Measurements from ENCODE around the gene ZNF460. TPM values are rescaled to one million over a fixed set of nuclear protein-coding genes. Genes with fewer than 3 reads are reported as not detected.

The ZNF460 gene
- total RNA-seq (10 to 100 TPM; 60.2 to 69.6 TPM), polyA plus RNA-seq (1 to 10 TPM; 4.4 to 4.8 TPM)

- H3K4me3 ChIP-seq (ENCODE audit: low read length in 2 of 2) = peak within 1 kb of the TSS; percentile 68 to 100
- peaks cover 38% of the 10 kb centered on the region for H3K4me1 ChIP-seq (ENCODE audit: insufficient read depth, low read length)
- no peaks in the 10 kb centered on the region for H3K9me3 ChIP-seq (ENCODE audit: control insufficient read depth in 1 of 2, low read length in 2 of 2)
- H3K27ac ChIP-seq (ENCODE audit: low read depth, low read length) = peak within 1 kb of the TSS; percentile 100
- H3K27me3 ChIP-seq (ENCODE audit: insufficient read depth, low read length) = no peaks in the 10 kb centered on the region
- DNase-seq = peak; percentile 95 to 97 (median 97)
- H3K36me3 Mint-ChIP-seq = peaks cover 14 to 42% of the 10 kb centered on the region in 2 donors
- H3K4me3 Mint-ChIP-seq = no peak within 1 kb of the TSS
- no peak within 1 kb of the TSS for H3K27ac Mint-ChIP-seq
- H3K27me3 Mint-ChIP-seq = no peaks in the 10 kb centered on the region
- peaks cover 0 to 2% (median 0%) of the 10 kb centered on the region in 8 donors for H3K9me3 Mint-ChIP-seq
- intact Hi-C loops (cut with micrococcal nuclease) = loop anchor here (1.0 to 5.0 kb wide), 5 partner anchors 40 to 155 kb away; partner anchors contain the start of genes TRAPPC2B, ZNF264, ZNF543 and ZNF547
- H3K36me3 ChIP-seq (ENCODE audit: insufficient read depth, low read length) = peaks cover 12% of the 10 kb centered on the region
- H3K4me1 Mint-ChIP-seq = peaks cover 6 to 39% (median 27%) of the 10 kb centered on the region in 4 donors
- ChIA-PET CTCF (ENCODE audit: partially characterized antibody) (no interaction called here), POLR2A (ENCODE audit: partially characterized antibody) (interaction anchor here (0.6 to 1.6 kb wide), 2 partner anchors 40 kb away, joined by 3 to 20 read pairs; partner anchors contain the start of genes ZNF543 and ZNF805)
Measured at GRCh38 chr19:57280165-57280961, at the start of gene ZNF460. Gene ZNF460 (plus strand): TSS chr19:57280485. CDS start chr19:57280807, 322 bp downstream.

GRCh38 chr19:57231686-57232085 lies 48.6 kb upstream of the ZNF460 start:
- no peak for DNase-seq
- no peak overlapping the region for H3K27ac ChIP-seq (ENCODE audit: low read depth, low read length)
- H3K36me3 Mint-ChIP-seq = peaks cover 3 to 4% of the 10 kb centered on the region in 2 donors
- H3K4me1 Mint-ChIP-seq = no peaks in the 10 kb centered on the region
- no peaks in the 10 kb centered on the region for H3K36me3 ChIP-seq (ENCODE audit: insufficient read depth, low read length)
- H3K27me3 ChIP-seq (ENCODE audit: insufficient read depth, low read length) = no peaks in the 10 kb centered on the region
- CTCF ChIA-PET (ENCODE audit: partially characterized antibody) = no interaction called here
- no peak overlapping the region for H3K4me3 ChIP-seq (ENCODE audit: low read length in 2 of 2)
- H3K9me3 ChIP-seq (ENCODE audit: control insufficient read depth in 1 of 2, low read length in 2 of 2) = no peaks in the 10 kb centered on the region
- H3K4me3 Mint-ChIP-seq = no peak overlapping the region
- intact Hi-C loops (cut with micrococcal nuclease) = no loop called here
- POLR2A ChIA-PET (ENCODE audit: partially characterized antibody) = no interaction called here
- H3K27me3 Mint-ChIP-seq = peaks cover 0 to 6% of the 10 kb centered on the region in 2 donors
- no peaks in the 10 kb centered on the region for H3K4me1 ChIP-seq (ENCODE audit: insufficient read depth, low read length)
- H3K27ac Mint-ChIP-seq = no peak overlapping the region
- H3K9me3 Mint-ChIP-seq = peaks cover 0 to 13% (median 5%) of the 10 kb centered on the region in 8 donors

GRCh38 chr19:57233207-57233606 lies 47.1 kb upstream of the ZNF460 start:
- ChIA-PET CTCF (ENCODE audit: partially characterized antibody) (no interaction called here), POLR2A (ENCODE audit: partially characterized antibody) (interaction anchor here (0.8 kb wide), 1 partner anchor 42 kb away, joined by 4 read pairs; the partner anchor contains the start of gene ZNF264)
- intact Hi-C loops (cut with micrococcal nuclease) = no loop called here
- H3K36me3 ChIP-seq (ENCODE audit: insufficient read depth, low read length) = no peaks in the 10 kb centered on the region
- H3K9me3 Mint-ChIP-seq = peaks cover 0 to 10% (median 2%) of the 10 kb centered on the region in 8 donors
- no peak overlapping the region for H3K4me3 Mint-ChIP-seq
- no peaks in the 10 kb centered on the region for H3K4me1 Mint-ChIP-seq
- DNase-seq = no peak
- peaks cover 0 to 6% of the 10 kb centered on the region in 2 donors for H3K27me3 Mint-ChIP-seq
- no peak overlapping the region for H3K27ac Mint-ChIP-seq
- H3K36me3 Mint-ChIP-seq = peaks cover 0 to 4% of the 10 kb centered on the region in 2 donors
- H3K4me3 ChIP-seq (ENCODE audit: low read length in 2 of 2) = no peak overlapping the region
- no peak overlapping the region for H3K27ac ChIP-seq (ENCODE audit: low read depth, low read length)
- H3K9me3 ChIP-seq (ENCODE audit: control insufficient read depth in 1 of 2, low read length in 2 of 2) = no peaks in the 10 kb centered on the region
- no peaks in the 10 kb centered on the region for H3K27me3 ChIP-seq (ENCODE audit: insufficient read depth, low read length)
- H3K4me1 ChIP-seq (ENCODE audit: insufficient read depth, low read length) = no peaks in the 10 kb centered on the region

- Histone ChIP-seq H3K4me3 (ENCODE audit: low read length in 2 of 2) (peak overlapping the region; percentile 67 to 71), H3K27ac (ENCODE audit: low read depth, low read length) (peak overlapping the region; percentile 88), H3K36me3 (ENCODE audit: insufficient read depth, low read length) (peaks cover 11% of the 10 kb centered on the region), H3K4me1 (ENCODE audit: insufficient read depth, low read length) (peaks cover 32% of the 10 kb centered on the region), H3K27me3 (ENCODE audit: insufficient read depth, low read length) (no peaks in the 10 kb centered on the region), H3K9me3 (ENCODE audit: control insufficient read depth in 1 of 2, low read length in 2 of 2) (no peaks in the 10 kb centered on the region)
- intact Hi-C loops (cut with micrococcal nuclease) = loop anchor here (1.0 to 2.0 kb wide), 8 partner anchors 40 to 1099 kb away; partner anchors contain the start of genes ZNF264, ZNF304, ZNF444 and ZNF460
- ChIA-PET POLR2A (ENCODE audit: partially characterized antibody) (interaction anchor here (1.0 to 2.6 kb wide), 7 partner anchors 40 to 1119 kb away, joined by 5 to 20 read pairs (median 6); partner anchors contain the start of genes TRAPPC2B, ZNF264, ZNF274 and ZNF304), CTCF (ENCODE audit: partially characterized antibody) (no interaction called here)
- Mint-ChIP-seq H3K27ac (peak overlapping the region; percentile 94 to 98 (median 96)), H3K9me3 (peaks cover 0 to 3% (median 1%) of the 10 kb centered on the region in 8 donors), H3K4me3 (peak overlapping the region; percentile 89 to 96 (median 94)), H3K27me3 (no peaks in the 10 kb centered on the region), H3K4me1 (peaks cover 13 to 48% (median 36%) of the 10 kb centered on the region in 4 donors), H3K36me3 (peaks cover 14 to 26% of the 10 kb centered on the region in 2 donors)
- DNase-seq = no peak
Measured at GRCh38 chr19:57239982-57240310, 40.3 kb upstream of the ZNF460 start.

- peak; percentile 94 to 96 (median 96) for DNase-seq
- ChIA-PET POLR2A (ENCODE audit: partially characterized antibody) (interaction anchor here (1.0 to 2.6 kb wide), 8 partner anchors 32 to 1120 kb away, joined by 5 to 20 read pairs (median 6); partner anchors contain the start of genes TRAPPC2B, ZNF264, ZNF274 and ZNF304), CTCF (ENCODE audit: partially characterized antibody) (no interaction called here)
- Mint-ChIP-seq H3K4me1 (peaks cover 15 to 51% (median 36%) of the 10 kb centered on the region in 4 donors), H3K36me3 (peaks cover 17 to 29% of the 10 kb centered on the region in 2 donors), H3K4me3 (peak within 1 kb of the TSS; percentile 89 to 96 (median 94)), H3K27me3 (no peaks in the 10 kb centered on the region), H3K27ac (peak within 1 kb of the TSS; percentile 94 to 98 (median 96)), H3K9me3 (peaks cover 0 to 3% (median 0%) of the 10 kb centered on the region in 8 donors)
- Histone ChIP-seq H3K4me1 (ENCODE audit: insufficient read depth, low read length) (peaks cover 32% of the 10 kb centered on the region), H3K9me3 (ENCODE audit: control insufficient read depth in 1 of 2, low read length in 2 of 2) (no peaks in the 10 kb centered on the region), H3K27ac (ENCODE audit: low read depth, low read length) (peak within 1 kb of the TSS; percentile 88), H3K4me3 (ENCODE audit: low read length in 2 of 2) (peak within 1 kb of the TSS; percentile 67 to 71), H3K36me3 (ENCODE audit: insufficient read depth, low read length) (peaks cover 15% of the 10 kb centered on the region), H3K27me3 (ENCODE audit: insufficient read depth, low read length) (no peaks in the 10 kb centered on the region)
- intact Hi-C loops (cut with micrococcal nuclease) = loop anchor here (1.0 to 2.0 kb wide), 8 partner anchors 40 to 1100 kb away; partner anchors contain the start of genes ZNF264, ZNF304, ZNF444 and ZNF460
Measured at GRCh38 chr19:57240311-57241090, 39.8 kb upstream of the ZNF460 start, which contains the start of gene ZNF805. Gene ZNF805 (plus strand): TSS chr19:57240632. CDS start chr19:57240892, 260 bp downstream.

GRCh38 chr19:57241176-57241575 lies 39.1 kb upstream of the ZNF460 start:
- Mint-ChIP-seq H3K4me1 (peaks cover 17 to 51% (median 36%) of the 10 kb centered on the region in 4 donors), H3K4me3 (peak overlapping the region; percentile 89 to 96 (median 94)), H3K27ac (peak overlapping the region; percentile 81 to 98 (median 96)), H3K9me3 (peaks cover 0 to 3% (median 0%) of the 10 kb centered on the region in 8 donors), H3K36me3 (peaks cover 22 to 33% of the 10 kb centered on the region in 2 donors), H3K27me3 (no peaks in the 10 kb centered on the region)
- peak overlapping the region; percentile 67 to 71 for H3K4me3 ChIP-seq (ENCODE audit: low read length in 2 of 2)
- H3K4me1 ChIP-seq (ENCODE audit: insufficient read depth, low read length) = peaks cover 32% of the 10 kb centered on the region
- intact Hi-C loops (cut with micrococcal nuclease) = loop anchor here (2.0 kb wide), 4 partner anchors 110 to 1100 kb away; partner anchors contain the start of genes ZNF304, ZNF444, ZNF606 and ZSCAN5A
- DNase-seq = no peak
- H3K36me3 ChIP-seq (ENCODE audit: insufficient read depth, low read length) = peaks cover 19% of the 10 kb centered on the region
- CTCF ChIA-PET (ENCODE audit: partially characterized antibody) = no interaction called here
- POLR2A ChIA-PET (ENCODE audit: partially characterized antibody) = interaction anchor here (0.8 to 2.3 kb wide), 5 partner anchors 31 to 942 kb away, joined by 5 to 20 read pairs (median 6); partner anchors contain the start of genes ZNF264, ZNF274, ZNF304 and ZNF460
- no peaks in the 10 kb centered on the region for H3K27me3 ChIP-seq (ENCODE audit: insufficient read depth, low read length)
- H3K9me3 ChIP-seq (ENCODE audit: control insufficient read depth in 1 of 2, low read length in 2 of 2) = no peaks in the 10 kb centered on the region
- H3K27ac ChIP-seq (ENCODE audit: low read depth, low read length) = peak overlapping the region; percentile 88
